Parietal lobe (tissue), 1 donor: ENCODE measurements around the gene RAET1L. TPM values are rescaled to one million over a fixed set of nuclear protein-coding genes. Genes with fewer than 3 reads are reported as not detected.

ENCODE experiments used
- total RNA-seq: library from RNA; depleted of rRNA; stranded (reverse); fragments of >200 nt; gene quantifications from one replicate; pipeline ENCODE4 v1.2.3, GENCODE V29; 2014

Gene RAET1L, protein sequence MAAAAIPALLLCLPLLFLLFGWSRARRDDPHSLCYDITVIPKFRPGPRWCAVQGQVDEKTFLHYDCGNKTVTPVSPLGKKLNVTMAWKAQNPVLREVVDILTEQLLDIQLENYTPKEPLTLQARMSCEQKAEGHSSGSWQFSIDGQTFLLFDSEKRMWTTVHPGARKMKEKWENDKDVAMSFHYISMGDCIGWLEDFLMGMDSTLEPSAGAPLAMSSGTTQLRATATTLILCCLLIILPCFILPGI
- total RNA-seq, result not detected

DNA sequence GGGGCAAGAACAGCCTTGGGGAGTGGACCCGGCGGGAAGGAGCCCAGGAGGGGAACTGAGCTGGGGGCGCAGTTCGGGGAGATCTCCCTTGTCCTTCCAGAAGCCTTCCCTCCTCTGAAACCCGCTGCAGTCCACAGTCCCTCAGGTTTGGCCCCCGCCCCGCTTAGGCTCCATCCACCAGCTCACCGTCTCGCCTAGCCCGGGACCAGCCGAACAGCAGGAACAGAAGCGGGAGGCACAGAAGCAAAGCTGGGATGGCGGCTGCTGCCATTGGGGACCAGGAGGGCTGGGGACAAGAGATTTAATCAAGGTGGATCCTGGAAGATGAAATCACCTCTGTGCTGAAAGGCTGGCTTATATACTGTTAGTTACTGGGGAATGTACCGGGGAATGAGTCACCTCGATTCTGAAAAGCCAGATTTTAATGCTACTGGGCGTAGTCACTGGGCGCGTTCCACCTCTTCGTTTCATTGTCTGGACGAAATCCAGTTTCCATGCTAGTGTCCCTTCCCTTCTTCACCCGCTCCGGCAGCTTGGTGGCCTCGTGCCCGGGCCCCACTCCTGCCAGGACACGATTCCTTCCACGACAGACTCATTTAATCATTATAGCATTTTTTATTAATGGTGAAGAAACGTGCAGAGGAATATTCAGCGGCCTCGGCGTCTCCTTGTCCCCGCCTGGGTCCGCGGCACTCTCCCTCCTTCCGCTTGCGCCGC, at the start of gene RAET1L:
RAET1L (minus strand) TSS at position 332 of the 717 bp plus-strand sequence; CDS start at position 271, 61 bp downstream.

DNA sequence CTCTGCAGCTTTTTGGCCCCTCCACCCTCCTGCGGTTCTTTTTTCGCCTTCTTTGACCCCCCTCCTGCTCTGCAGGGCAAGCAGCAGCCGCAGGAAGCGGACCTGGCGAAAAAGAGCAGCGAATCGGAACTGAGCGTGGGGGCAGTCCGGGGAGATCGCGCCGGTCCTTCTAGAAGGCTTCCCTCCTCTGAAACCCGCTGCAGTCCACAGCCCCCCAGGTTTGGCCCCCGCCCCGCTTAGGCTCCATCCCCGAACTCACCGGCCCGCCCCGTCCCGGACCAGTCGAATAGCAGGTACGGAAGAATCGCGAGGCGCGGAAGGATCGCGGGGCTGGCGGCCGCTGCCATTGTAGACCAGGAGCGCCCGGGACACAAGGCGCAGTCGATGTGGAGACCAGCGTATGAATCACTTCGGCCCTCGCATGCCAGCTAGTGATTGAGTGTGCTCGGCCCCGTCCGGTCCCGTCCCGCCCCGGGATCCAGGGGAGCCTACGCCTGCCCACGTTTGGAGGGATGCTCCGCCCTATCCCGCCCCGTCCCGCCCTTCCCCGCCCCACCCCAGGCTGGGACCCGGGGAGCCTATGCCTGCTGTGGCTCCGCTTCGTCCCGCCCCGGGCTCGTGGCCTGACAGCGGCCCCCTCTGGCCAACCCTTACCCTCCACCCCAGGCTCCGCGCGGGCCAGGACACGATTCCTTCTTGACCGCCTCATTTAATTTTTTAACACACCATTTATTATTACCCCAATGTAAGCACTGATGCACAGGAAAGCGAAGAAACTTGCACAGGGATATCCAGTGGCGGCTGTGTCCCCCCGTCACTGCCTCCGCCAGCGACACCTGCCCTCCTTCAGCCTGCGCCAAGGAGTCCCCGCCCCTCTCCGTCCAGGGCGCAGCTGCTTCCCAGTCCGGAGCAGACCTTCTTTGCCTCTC, 43.7 kb upstream of the RAET1L start, which contains the start of gene ULBP3:
ULBP3 (minus strand) TSS at position 402 of the 929 bp plus-strand sequence; CDS start at position 347, 55 bp downstream.

Other genes starting within 250 kb of the RAET1L start
- 29.1 TPM for gene LRP11, start 161.2 kb downstream of the RAET1L start, total RNA-seq
- not detected for gene RAET1E, start 127.4 kb downstream of the RAET1L start, total RNA-seq
- not detected for gene RAET1G, start 102.4 kb downstream of the RAET1L start, total RNA-seq
- gene ULBP2, start 83.5 kb downstream of the RAET1L start, total RNA-seq, result 3.4 TPM
- gene ULBP1, start 61.6 kb downstream of the RAET1L start, total RNA-seq, result 1.9 TPM
- 6.3 TPM for gene ULBP3, start 43.6 kb upstream of the RAET1L start, total RNA-seq
- 35.1 TPM for gene PPP1R14C, start 117.5 kb upstream of the RAET1L start, total RNA-seq